ENCODE results near the gene ARID4B.

The ARID4B gene

DNA sequence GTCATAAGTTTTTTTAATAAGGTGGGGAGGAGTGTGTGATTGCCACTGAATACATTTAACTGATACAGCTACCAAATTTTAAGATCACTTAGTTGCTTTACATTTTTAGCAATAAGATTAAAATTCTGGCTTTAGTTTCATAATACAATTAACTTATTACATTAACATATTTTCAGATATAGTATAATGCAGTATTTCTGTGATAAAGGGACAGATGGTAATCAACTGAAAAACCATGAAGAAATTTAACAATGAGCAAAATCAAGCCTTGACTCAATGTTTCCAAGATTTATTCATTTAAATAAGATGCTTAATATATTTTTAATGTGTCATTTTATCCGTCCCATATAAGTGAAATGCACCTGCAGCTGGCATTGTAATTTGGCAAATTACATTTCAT is 203.3 kb downstream of the ARID4B start:
- Histone ChIP-seq H3K36me3 (ENCODE audit: insufficient read depth, low read length) (peaks cover 74% of the 10 kb centered on the region), H3K4me3 (ENCODE audit: low read depth, low read length, poor library complexity, severe bottlenecking) (no peak overlapping the region), H3K9ac (ENCODE audit: low read length) (no peak overlapping the region)

DNA sequence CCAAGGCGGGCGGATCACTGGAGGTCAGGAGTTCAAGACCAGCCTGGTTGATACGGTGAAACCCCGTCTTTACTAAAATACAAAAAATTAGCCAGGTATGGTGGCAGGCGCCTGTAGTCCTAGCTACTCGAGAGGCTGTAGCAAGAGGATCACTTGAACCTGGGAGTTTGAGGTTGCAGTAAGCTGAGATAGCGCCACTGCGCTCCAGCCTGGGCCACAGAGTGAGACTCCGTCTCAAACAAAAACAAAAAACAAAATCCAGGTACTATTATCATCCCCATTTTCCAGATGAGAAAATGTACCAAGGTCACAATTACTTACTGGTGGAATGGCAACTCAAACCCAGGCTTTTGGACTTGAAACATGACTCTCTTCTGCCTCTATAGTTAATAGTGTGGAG is 203.9 kb downstream of the ARID4B start:
- Histone ChIP-seq H3K36me3 (ENCODE audit: insufficient read depth, low read length) (peaks cover 79% of the 10 kb centered on the region), H3K4me1 (ENCODE audit: insufficient read depth, low read length, severe bottlenecking) (peaks cover 25% of the 10 kb centered on the region), H3K27me3 (ENCODE audit: insufficient read depth, low read length) (no peaks in the 10 kb centered on the region), H3K9me2 (ENCODE audit: low read depth, low read length) (no peaks in the 10 kb centered on the region), H3K4me2 (ENCODE audit: low read length) (no peak overlapping the region), H3K9me3 (ENCODE audit: low read length) (no peaks in the 10 kb centered on the region), H3K9ac (ENCODE audit: low read length) (no peak overlapping the region), H2AFZ (ENCODE audit: low read length) (no peak overlapping the region), H3F3A (ENCODE audit: insufficient read depth, low read length) (no peaks in the 10 kb centered on the region), H3K79me2 (ENCODE audit: insufficient read depth, low read length) (peaks cover 76% of the 10 kb centered on the region), H3K27ac (ENCODE audit: low read depth, low read length, poor library complexity, severe bottlenecking) (no peak overlapping the region), H4K20me1 (ENCODE audit: insufficient read depth, low read length) (no peaks in the 10 kb centered on the region), H3K4me3 (ENCODE audit: low read depth, low read length, poor library complexity, severe bottlenecking) (no peak overlapping the region)
- TF ChIP-seq, protein P1, sequence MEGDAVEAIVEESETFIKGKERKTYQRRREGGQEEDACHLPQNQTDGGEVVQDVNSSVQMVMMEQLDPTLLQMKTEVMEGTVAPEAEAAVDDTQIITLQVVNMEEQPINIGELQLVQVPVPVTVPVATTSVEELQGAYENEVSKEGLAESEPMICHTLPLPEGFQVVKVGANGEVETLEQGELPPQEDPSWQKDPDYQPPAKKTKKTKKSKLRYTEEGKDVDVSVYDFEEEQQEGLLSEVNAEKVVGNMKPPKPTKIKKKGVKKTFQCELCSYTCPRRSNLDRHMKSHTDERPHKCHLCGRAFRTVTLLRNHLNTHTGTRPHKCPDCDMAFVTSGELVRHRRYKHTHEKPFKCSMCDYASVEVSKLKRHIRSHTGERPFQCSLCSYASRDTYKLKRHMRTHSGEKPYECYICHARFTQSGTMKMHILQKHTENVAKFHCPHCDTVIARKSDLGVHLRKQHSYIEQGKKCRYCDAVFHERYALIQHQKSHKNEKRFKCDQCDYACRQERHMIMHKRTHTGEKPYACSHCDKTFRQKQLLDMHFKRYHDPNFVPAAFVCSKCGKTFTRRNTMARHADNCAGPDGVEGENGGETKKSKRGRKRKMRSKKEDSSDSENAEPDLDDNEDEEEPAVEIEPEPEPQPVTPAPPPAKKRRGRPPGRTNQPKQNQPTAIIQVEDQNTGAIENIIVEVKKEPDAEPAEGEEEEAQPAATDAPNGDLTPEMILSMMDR (IDR thresholded peaks at IDR 0.05; ENCODE audit: low read length): no peak
- no peak for TF ChIP-seq EZH2 (IDR thresholded peaks at IDR 0.05; ENCODE audit: borderline replicate concordance, low read length)

More for the DNA sequence above, 203.3 kb downstream of the ARID4B start:
- TF ChIP-seq, protein P1 (IDR thresholded peaks at IDR 0.05; ENCODE audit: low read length): no peak
- no peak for TF ChIP-seq EZH2 (IDR thresholded peaks at IDR 0.05; ENCODE audit: borderline replicate concordance, low read length)
- Histone ChIP-seq H3K27me3 (ENCODE audit: insufficient read depth, low read length) (no peaks in the 10 kb centered on the region), H3K9me2 (ENCODE audit: low read depth, low read length) (no peaks in the 10 kb centered on the region), H3K4me2 (ENCODE audit: low read length) (no peak overlapping the region), H3F3A (ENCODE audit: insufficient read depth, low read length) (no peaks in the 10 kb centered on the region), H3K4me1 (ENCODE audit: insufficient read depth, low read length, severe bottlenecking) (peaks cover 27% of the 10 kb centered on the region), H2AFZ (ENCODE audit: low read length) (no peak overlapping the region), H4K20me1 (ENCODE audit: insufficient read depth, low read length) (no peaks in the 10 kb centered on the region), H3K9me3 (ENCODE audit: low read length) (no peaks in the 10 kb centered on the region), H3K79me2 (ENCODE audit: insufficient read depth, low read length) (peaks cover 76% of the 10 kb centered on the region), H3K27ac (ENCODE audit: low read depth, low read length, poor library complexity, severe bottlenecking) (no peak overlapping the region)

- H3K4me3 ChIP-seq (ENCODE audit: low read depth, low read length, poor library complexity, severe bottlenecking): no peak overlapping the region
- H3K36me3 ChIP-seq (ENCODE audit: insufficient read depth, low read length): peaks cover 85% of the 10 kb centered on the region
- no peak overlapping the region for H3K27ac ChIP-seq (ENCODE audit: low read depth, low read length, poor library complexity, severe bottlenecking)
- no peaks in the 10 kb centered on the region for H3K27me3 ChIP-seq (ENCODE audit: insufficient read depth, low read length)
- H2AFZ ChIP-seq (ENCODE audit: low read length): no peak overlapping the region
- H3F3A ChIP-seq (ENCODE audit: insufficient read depth, low read length): no peaks in the 10 kb centered on the region
- H3K4me1 ChIP-seq (ENCODE audit: insufficient read depth, low read length, severe bottlenecking): peaks cover 18% of the 10 kb centered on the region
- H3K9me2 ChIP-seq (ENCODE audit: low read depth, low read length): no peaks in the 10 kb centered on the region
- peaks cover 67% of the 10 kb centered on the region for H3K79me2 ChIP-seq (ENCODE audit: insufficient read depth, low read length)
- no peak overlapping the region for H3K4me2 ChIP-seq (ENCODE audit: low read length)
- no peaks in the 10 kb centered on the region for H4K20me1 ChIP-seq (ENCODE audit: insufficient read depth, low read length)
- no peaks in the 10 kb centered on the region for H3K9me3 ChIP-seq (ENCODE audit: low read length)
- H3K9ac ChIP-seq (ENCODE audit: low read length): no peak overlapping the region
- TF ChIP-seq, protein P1 (IDR thresholded peaks at IDR 0.05; ENCODE audit: low read length): no peak
- no peak for TF ChIP-seq EZH2 (IDR thresholded peaks at IDR 0.05; ENCODE audit: borderline replicate concordance, low read length)
Measured at GRCh38 chr1:235122348-235122747, 205.6 kb downstream of the ARID4B start.
